K562 (cell line): ENCODE measurements around the gene RPL7A. TPM values are rescaled to one million over a fixed set of nuclear protein-coding genes. Genes with fewer than 3 reads are reported as not detected.

Source experiments
- BACH1 ChIP-seq: fragments of 200-800 bp; sonication (Bioruptor generic); IDR thresholded peaks from 2 replicates; pipeline ENCODE4 v1.6.1; 2016; ENCODE audit warnings: missing genetic modification characterization, missing compliant biosample characterization
- CBFB ChIP-seq: sonication (generic); formaldehyde crosslinking; IDR thresholded peaks from 2 replicates; pipeline ENCODE4 v1.4.0; 2020; ENCODE audit warnings: mild to moderate bottlenecking, missing genetic modification reagents
- COPS2 ChIP-seq: fragments of 450-650 bp; conservative IDR thresholded peaks from 2 replicates; pipeline ENCODE4 v1.6.1; 2016; ENCODE audit warnings: mild to moderate bottlenecking, moderate library complexity
- GABPB1 ChIP-seq: sonication (generic); formaldehyde crosslinking; IDR thresholded peaks from 2 replicates; pipeline ENCODE4 v1.8.0; 2022; ENCODE audit warnings: mild to moderate bottlenecking, missing genetic modification reagents
- MCM2 ChIP-seq: fragments of 450-650 bp; IDR thresholded peaks from 2 replicates; pipeline ENCODE4 v1.6.1; 2017; ENCODE audit warnings: low read depth, mild to moderate bottlenecking
- MYBL2 ChIP-seq, 2 experiments: fragments of 450-650 bp in 1 of 2; sonication (generic) in 1 of 2; formaldehyde crosslinking in 1 of 2; IDR thresholded peaks; 2 replicates each; pipeline versions ENCODE4 v1.6.1 to v1.8.1; 2017 to 2022; ENCODE audit warnings: borderline replicate concordance in 1 of 2, inconsistent platforms in 1 of 2, low read depth in 1 of 2, mild to moderate bottlenecking in 1 of 2, missing genetic modification reagents in 1 of 2, moderate library complexity in 1 of 2
- MYC ChIP-seq, 2 experiments: fragments of 250-450 bp in 1 of 2; sonication (Bioruptor Pico) in 1 of 2; IDR thresholded peaks; 2 replicates each; pipeline versions ENCODE4 v1.5.1 to v1.6.1; 2012 to 2021; ENCODE audit warnings: low read depth in 2 of 2, borderline replicate concordance in 1 of 2, improper control_type of control experiment in 1 of 2, low read length in 1 of 2, mild to moderate bottlenecking in 1 of 2, moderate library complexity in 1 of 2
- PREB ChIP-seq: sonication (generic); formaldehyde crosslinking; IDR thresholded peaks from 2 replicates; pipeline ENCODE4 v1.8.1; 2023; ENCODE audit warnings: mild to moderate bottlenecking, missing genetic modification reagents
- RBFOX2 ChIP-seq: fragments of 200-400 bp; formaldehyde crosslinking; IDR thresholded peaks from 2 replicates; pipeline ENCODE4 v1.6.1; 2017; ENCODE audit warnings: low read depth, mild to moderate bottlenecking, low read length, moderate library complexity
- SIN3A ChIP-seq, 2 experiments: fragments of 150-350 bp in 1 of 2; IDR thresholded peaks; 2 replicates each; pipeline ENCODE4 v1.6.1; 2011 to 2016; ENCODE audit warnings: borderline replicate concordance in 2 of 2, low read depth in 2 of 2, low read length in 2 of 2, mild to moderate bottlenecking in 2 of 2, moderate library complexity in 2 of 2; ENCODE audit not compliant: control insufficient read depth in 1 of 2
- STAT5B ChIP-seq: fragments of 250-450 bp; sonication (Bioruptor Pico); IDR thresholded peaks from 2 replicates; pipeline ENCODE4 v1.8.0; 2021; ENCODE audit warnings: mild to moderate bottlenecking, inconsistent platforms
- XRCC3 ChIP-seq: fragments of 450-650 bp; IDR thresholded peaks from 2 replicates; pipeline ENCODE4 v1.6.1; 2017; ENCODE audit warnings: mild to moderate bottlenecking, moderate library complexity
- XRCC5 ChIP-seq: fragments of 200-400 bp; formaldehyde crosslinking; IDR thresholded peaks from 2 replicates; pipeline ENCODE4 v1.6.1; 2017; ENCODE audit warnings: low read depth, mild to moderate bottlenecking, low read length
- YY1 ChIP-seq, 3 experiments: IDR thresholded peaks; 2 replicates each; pipeline ENCODE4 v1.6.1; 2011; ENCODE audit warnings: low read length in 2 of 3, mild to moderate bottlenecking in 2 of 3, moderate library complexity in 2 of 3, borderline replicate concordance in 1 of 3, control low read depth in 1 of 3, low read depth in 1 of 3; ENCODE audit not compliant: insufficient read depth in 3 of 3, insufficient replicate concordance in 2 of 3, control insufficient read depth in 1 of 3, insufficient read length in 1 of 3; ENCODE audit errors: extremely low read depth in 1 of 3
- ZBTB11 ChIP-seq, 3 experiments: fragments of 200-800 bp in 1 of 3; fragments of 250-450 bp in 1 of 3; fragments of 450-650 bp in 1 of 3; sonication (Bioruptor Pico) in 1 of 3; sonication (Bioruptor generic) in 1 of 3; formaldehyde crosslinking in 1 of 3; IDR thresholded peaks; 2 replicates each; pipeline versions ENCODE4 v1.6.1 to v1.8.0; 2016 to 2022; ENCODE audit warnings: mild to moderate bottlenecking in 2 of 3, missing genetic modification characterization in 2 of 3, missing compliant biosample characterization in 1 of 3, moderate library complexity in 1 of 3
- ZFP36 ChIP-seq: fragments of 150-350 bp; IDR thresholded peaks from 2 replicates; pipeline ENCODE4 v1.6.1; 2018; ENCODE audit warnings: low read length, low read depth; ENCODE audit not compliant: partially characterized antibody
- ZNF12 ChIP-seq: sonication (generic); formaldehyde crosslinking; IDR thresholded peaks from 2 replicates; pipeline ENCODE4 v1.4.0; 2020; ENCODE audit warnings: mild to moderate bottlenecking, missing genetic modification reagents
- ZNF347 ChIP-seq: fragments of 450-650 bp; formaldehyde crosslinking; IDR thresholded peaks from 2 replicates; pipeline ENCODE4 v1.4.0; 2020; ENCODE audit warnings: low read depth, mild to moderate bottlenecking, moderate library complexity
- ZSCAN29 ChIP-seq: fragments of 450-650 bp; IDR thresholded peaks from 2 replicates; pipeline ENCODE4 v1.6.1; 2017
- polyA plus RNA-seq, 8 experiments: library from polyadenylated mRNA; depleted of rRNA in 4 of 8; stranded (reverse) in 5 of 8; unstranded in 3 of 8; fragments of >200 nt; fragmentation: Nextera tagmentation in 2 of 8; fragmentation: Illumina TruSeq in 1 of 8; extraction: Ambion mirVana in 2 of 8; extraction: Trizol in 1 of 8; gene quantifications; 2 replicates each; pipeline versions ENCODE4 v1.2.1 to v1.2.3, GENCODE V29; 2011 to 2014; ENCODE audit warnings: inconsistent platforms in 1 of 8, missing spikeins in 1 of 8
- total RNA-seq, 7 experiments: library from RNA; depleted of rRNA in 6 of 7; stranded (reverse); fragments of >200 nt in 6 of 7; fragmentation: Illumina TruSeq in 2 of 7; extraction: Trizol in 2 of 7; gene quantifications; 2 replicates each; pipeline versions ENCODE4 v1.2.1 to v1.2.3, GENCODE V29; 2011 to 2021; ENCODE audit warnings: low replicate concordance in 1 of 7

The RPL7A gene
- total and polyA plus RNA-seq, 9 of the 15 experiments (the other 6 are each of a cell fraction or from before 2014, with no cell fraction given): 1,935 to 3,760 (median 2,652) TPM

GRCh38 chr9:133347985-133348717 lies at the start of gene RPL7A, which contains the start of gene MED22 (continued):
- TF ChIP-seq SIN3A (IDR thresholded peaks at IDR 0.05; ENCODE audit: borderline replicate concordance in 2 of 2, control insufficient read depth in 1 of 2, low read depth in 2 of 2, low read length in 2 of 2) (no peak; a peak in 1 of 4 replicates), ZNF347 (CRISPR knock-in tag) (no peak), XRCC5 (no peak), RBFOX2 (peak; percentile 98), STAT5B (CRISPR knock-in tag) (no peak), MCM2 (no peak), BACH1 (tag) (no peak), ZFP36 (no peak), MYBL2 (IDR thresholded peaks at IDR 0.05; ENCODE audit: low read depth) (no peak), MYBL2 (CRISPR knock-in tag; IDR thresholded peaks at IDR 0.05; ENCODE audit: borderline replicate concordance) (no peak), CBFB (CRISPR knock-in tag) (no peak), XRCC3 (no peak), ZSCAN29 (peak; percentile 48; the same call in 1 of the 2 replicates), MYC (IDR thresholded peaks at IDR 0.05; ENCODE audit: low read depth, low read length) (peak; percentile 97), MYC (CRISPR knock-in tag; IDR thresholded peaks at IDR 0.05; ENCODE audit: borderline replicate concordance, low read depth) (peak; percentile 94; the same call in 1 of the 2 replicates), GABPB1 (CRISPR knock-in tag) (peak; percentile 73), YY1 (IDR thresholded peaks at IDR 0.05; ENCODE audit: borderline replicate concordance in 1 of 3, control insufficient read depth in 1 of 3, extremely low read depth in 1 of 3, insufficient read depth in 3 of 3, insufficient read length in 1 of 3, insufficient replicate concordance in 2 of 3, low read depth in 1 of 3, low read length in 2 of 3) (peak; percentile 80 to 93 (median 83)), ZNF12 (CRISPR knock-in tag) (no peak; the same call in 1 of the 2 replicates), COPS2 (no peak), PREB (CRISPR knock-in tag) (no peak), ZBTB11 (CRISPR knock-in tag; IDR thresholded peaks at IDR 0.05) (peak in 1 of 3 experiments; percentile 24; a peak in 1 of 6 replicates)
